HG03103 (cell line): Measurements from ENCODE around the gene MAST4.
"Not testable (repeated sequence)": the region's sequence is repeated elsewhere in the genome, so short reads cannot be mapped to it uniquely, and the experiment has no call there.

Experiments
- ATAC-seq: cut with Tn5 transposase; IDR thresholded peaks from one replicate; pipeline ENCODE4 v1.9.1; 2021; ENCODE audit warnings: low read depth; ENCODE audit not compliant: unreplicated experiment

MAST4 gene

GRCh38 chr5:66741394-66741793 lies 145.2 kb downstream of the MAST4 start:
- ATAC-seq: no peak

GRCh38 chr5:66742083-66742895 lies 146.1 kb downstream of the MAST4 start:
- no peak for ATAC-seq

- no peak for ATAC-seq
These were observed 146.7 kb downstream of the MAST4 start for GRCh38 chr5:66742896-66743247.

GRCh38 chr5:66743344-66743743 lies 147.2 kb downstream of the MAST4 start:
- no peak for ATAC-seq

- no peak for ATAC-seq
These were observed 147.8 kb downstream of the MAST4 start for GRCh38 chr5:66744040-66744439.

- no peak for ATAC-seq
These were observed 149.1 kb downstream of the MAST4 start for GRCh38 chr5:66745297-66745696.

- no peak for ATAC-seq
These were observed 151.4 kb downstream of the MAST4 start for GRCh38 chr5:66747607-66748006.

GRCh38 chr5:66752668-66753067 lies 156.5 kb downstream of the MAST4 start:
- not testable (repeated sequence) for ATAC-seq

GRCh38 chr5:66757219-66757833 lies 161.1 kb downstream of the MAST4 start:
- ATAC-seq: no peak

- no peak for ATAC-seq
These were observed 161.7 kb downstream of the MAST4 start for GRCh38 chr5:66757834-66758371.

- no peak for ATAC-seq
These were observed 173.0 kb downstream of the MAST4 start for GRCh38 chr5:66769030-66769733.

GRCh38 chr5:66769839-66770617 lies 173.8 kb downstream of the MAST4 start:
- ATAC-seq: no peak

GRCh38 chr5:66777868-66778267 lies 181.7 kb downstream of the MAST4 start:
- ATAC-seq: no peak

- no peak for ATAC-seq
These were observed 183.3 kb downstream of the MAST4 start for GRCh38 chr5:66779528-66779927.

GRCh38 chr5:66788556-66788955 lies 192.4 kb downstream of the MAST4 start:
- no peak for ATAC-seq

GRCh38 chr5:66789434-66789833 lies 193.2 kb downstream of the MAST4 start:
- no peak for ATAC-seq

- no peak for ATAC-seq
These were observed 196.9 kb downstream of the MAST4 start for GRCh38 chr5:66793049-66793448.

GRCh38 chr5:66795682-66796081 lies 199.5 kb downstream of the MAST4 start:
- ATAC-seq: no peak

- no peak for ATAC-seq
These were observed 200.4 kb downstream of the MAST4 start for GRCh38 chr5:66796305-66797292.
